DMS114 treated with DMSO at 0.1 percent for 48 hours (cell line): ENCODE results near the gene MAP4K2.

ENCODE experiments used
- DNase-seq: peaks from one replicate; lab custom pipeline; 2025; ENCODE audit not compliant: unreplicated experiment; lab: John Stamatoyannopoulos, UW

Gene MAP4K2

GRCh38 chr11:64814712-64815187 lies 11.7 kb upstream of the MAP4K2 start:
- no peak for DNase-seq

GRCh38 chr11:64813826-64814225 lies 10.8 kb upstream of the MAP4K2 start:
- no peak for DNase-seq

GRCh38 chr11:64810891-64811272 lies 7.9 kb upstream of the MAP4K2 start:
- DNase-seq, result peak; percentile 85

DNA sequence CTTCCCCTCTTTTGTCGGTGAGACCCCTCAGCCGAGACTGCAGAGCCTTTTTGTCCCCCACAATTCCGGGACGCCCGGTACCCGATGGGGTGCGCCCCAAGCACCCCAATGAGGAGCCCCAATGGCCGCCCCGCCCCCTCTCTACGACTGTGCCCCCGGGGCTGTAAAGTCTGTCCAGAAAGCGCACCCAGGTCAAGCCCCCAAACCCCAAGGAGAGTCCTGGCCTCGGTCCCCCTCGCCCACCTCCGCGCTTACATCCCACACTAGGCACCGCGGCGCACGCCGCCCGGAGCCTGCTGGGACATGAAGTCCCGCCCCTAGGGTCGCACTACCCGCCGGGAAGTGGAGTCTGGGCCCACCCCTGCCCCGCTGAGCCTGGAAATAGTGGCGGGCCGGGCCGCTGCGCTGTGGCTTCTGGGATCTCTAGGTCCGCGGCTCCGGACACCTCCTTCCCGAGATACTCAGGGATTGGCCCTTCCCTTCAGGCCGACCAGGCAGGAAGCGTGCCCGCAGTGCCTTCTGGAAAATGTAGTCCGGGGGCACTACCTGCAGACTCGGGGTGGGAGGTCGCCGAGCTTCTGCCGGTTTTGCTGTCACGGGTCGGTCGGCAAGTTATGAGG lies 7.4 kb upstream of the MAP4K2 start, which contains the start of gene MEN1:
TSS of gene MEN1 (minus strand) at position 281 of the 620 bp plus-strand sequence. CDS start 442 bp downstream, outside the sequence.
- DNase-seq, result peak; percentile 95

DNA sequence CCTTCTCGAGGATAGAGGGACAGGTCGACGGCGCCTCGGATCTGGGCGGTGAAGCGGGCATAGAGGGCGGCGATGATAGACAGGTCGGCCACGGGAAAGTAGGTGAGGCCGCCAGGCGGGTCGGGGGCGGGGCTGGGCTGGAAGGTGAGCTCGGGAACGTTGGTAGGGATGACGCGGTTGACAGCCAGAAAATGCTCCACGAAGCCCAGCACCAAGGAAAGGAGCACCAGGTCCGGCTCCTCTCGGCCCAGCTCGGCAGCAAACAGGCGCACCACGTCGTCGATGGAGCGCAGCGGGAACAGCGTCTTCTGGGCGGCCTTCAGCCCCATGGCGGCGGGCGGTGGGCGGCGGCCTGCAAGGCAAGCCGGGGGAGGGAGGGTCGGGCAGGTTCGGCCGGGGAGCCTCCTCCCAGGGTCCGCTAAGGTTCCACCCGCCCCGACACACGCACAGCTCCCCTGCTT lies 6.8 kb upstream of the MAP4K2 start:
- DNase-seq, result no peak

- no peak for DNase-seq
Measured at GRCh38 chr11:64805481-64805880, 2.5 kb upstream of the MAP4K2 start.

- peak; percentile 6 for DNase-seq
Measured at GRCh38 chr11:64804346-64805210, 1.6 kb upstream of the MAP4K2 start.

DNA sequence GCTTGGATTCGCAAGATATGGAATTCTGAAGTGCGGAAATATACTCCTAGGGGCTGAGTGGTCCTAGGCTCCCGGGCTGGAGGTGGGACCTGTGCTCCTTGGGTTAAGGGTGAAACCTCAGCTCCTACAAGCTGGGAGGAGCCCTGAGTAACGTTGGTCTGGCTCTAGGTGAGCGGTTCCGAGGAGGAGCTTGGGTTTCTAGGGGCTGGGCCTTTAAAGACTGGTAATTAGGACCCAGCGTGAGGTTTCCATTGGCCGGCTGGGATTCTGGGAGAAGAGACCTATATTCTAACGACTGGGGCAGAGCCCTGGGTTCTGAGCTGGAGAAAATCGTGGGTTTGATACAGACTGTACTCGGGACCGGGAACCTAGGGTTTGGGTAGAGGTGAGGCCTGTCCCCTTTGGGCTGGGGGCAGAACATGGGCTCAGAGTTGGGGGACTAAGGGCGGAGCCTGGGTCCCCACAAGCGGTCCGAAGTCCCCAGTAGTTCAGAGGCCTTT lies 882 bp upstream of the MAP4K2 start:
- DNase-seq, result no peak

- no peak for DNase-seq
Measured at GRCh38 chr11:64802370-64803157, 450 bp downstream of the MAP4K2 start.

GRCh38 chr11:64801561-64802369 lies 1.2 kb downstream of the MAP4K2 start:
- no peak for DNase-seq

DNA sequence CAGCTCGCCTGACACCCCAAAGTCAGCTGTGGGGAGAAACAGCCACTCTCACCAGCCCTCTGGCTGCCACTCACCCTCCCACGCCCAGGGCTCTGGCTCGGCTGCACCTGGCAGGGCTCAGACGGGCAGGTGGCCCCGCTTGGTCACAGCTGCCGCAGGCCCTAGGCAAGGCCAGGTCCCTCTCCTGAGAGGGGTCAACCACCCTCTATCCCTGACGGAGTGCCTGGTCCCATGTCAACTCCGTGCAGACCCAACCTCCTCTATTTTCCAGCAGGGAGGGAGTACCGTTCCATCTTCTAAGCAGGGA lies 1.9 kb downstream of the MAP4K2 start:
- DNase-seq, result no peak

DNA sequence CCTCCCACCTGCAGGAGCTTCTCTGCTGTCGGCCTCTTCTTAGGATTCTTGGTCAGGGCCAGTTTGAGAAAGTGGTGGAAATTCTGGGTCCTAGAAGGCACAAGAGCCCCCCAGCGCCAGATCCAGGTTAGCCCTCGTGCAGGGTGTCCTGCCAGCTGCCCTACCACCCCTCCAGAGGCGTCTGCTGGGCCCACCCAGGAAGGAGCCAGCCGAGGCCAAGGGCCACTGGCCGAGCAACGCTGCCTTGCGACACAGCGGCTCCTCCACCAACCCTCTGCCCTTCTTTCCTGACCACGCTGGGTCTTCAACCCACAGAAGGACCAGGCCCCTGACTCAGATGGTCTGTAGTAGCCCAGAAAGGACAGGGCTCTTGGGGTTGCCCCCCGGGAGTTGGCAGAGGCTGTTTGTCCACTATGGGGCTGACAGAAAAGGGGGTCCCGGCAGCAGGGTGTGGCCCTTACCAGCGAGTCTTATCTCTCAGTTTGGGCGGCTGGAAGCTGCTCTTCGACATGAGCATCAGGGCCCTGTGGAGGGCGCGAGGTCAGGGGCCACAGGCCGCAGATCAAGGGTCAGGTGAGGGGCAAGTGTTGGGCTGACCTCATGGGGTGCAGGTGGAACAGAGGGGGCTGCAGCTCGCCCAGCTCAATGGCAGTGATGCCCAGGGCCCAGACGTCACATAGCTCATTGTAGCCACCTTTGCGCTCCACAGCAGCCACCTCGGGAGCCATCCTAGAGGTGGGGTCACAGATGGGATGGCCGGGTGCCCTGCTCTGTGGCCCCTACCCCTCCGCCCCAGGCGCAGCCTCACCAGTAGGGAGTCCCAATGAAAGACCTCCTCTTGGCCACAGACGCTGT lies 2.5 kb downstream of the MAP4K2 start:
- no peak for DNase-seq

DNA sequence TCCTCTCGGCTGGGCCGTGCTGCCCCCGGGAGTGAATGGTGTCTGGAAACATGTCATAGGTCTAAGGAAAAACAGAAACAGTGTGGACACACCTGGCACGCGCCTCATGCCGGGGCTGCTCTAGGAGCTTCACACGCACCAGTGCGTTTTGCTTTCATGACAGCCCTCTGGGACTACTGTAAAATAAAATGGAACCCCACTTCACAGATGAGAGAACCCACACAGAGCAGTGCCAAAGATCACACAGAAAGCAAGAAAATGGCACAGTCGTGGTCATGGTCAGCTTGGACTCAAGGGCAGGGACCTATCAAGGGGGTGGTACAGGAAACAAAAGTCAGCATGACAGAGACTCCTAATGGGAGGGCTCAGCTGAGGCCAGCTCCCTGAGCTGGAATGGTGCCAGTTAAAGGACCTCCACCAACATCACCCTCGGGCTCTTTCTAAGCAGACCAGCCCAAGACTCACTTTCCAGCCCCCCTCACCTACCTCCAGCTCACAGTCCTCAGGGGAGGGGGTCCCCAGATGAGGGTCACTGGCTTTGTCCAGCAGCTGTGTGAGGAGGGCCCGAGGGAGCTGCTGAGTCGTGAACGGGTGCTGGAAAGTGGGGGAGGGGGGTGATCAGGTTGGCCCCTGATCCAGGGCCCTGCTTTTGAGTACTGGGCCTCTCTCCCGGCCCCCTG lies 3.3 kb downstream of the MAP4K2 start:
- no peak for DNase-seq

GRCh38 chr11:64799256-64799622 lies 3.8 kb downstream of the MAP4K2 start:
- no peak for DNase-seq

GRCh38 chr11:64796757-64797541 lies 6.1 kb downstream of the MAP4K2 start:
- no peak for DNase-seq

GRCh38 chr11:64796047-64796756 lies 6.8 kb downstream of the MAP4K2 start:
- DNase-seq, result no peak

DNA sequence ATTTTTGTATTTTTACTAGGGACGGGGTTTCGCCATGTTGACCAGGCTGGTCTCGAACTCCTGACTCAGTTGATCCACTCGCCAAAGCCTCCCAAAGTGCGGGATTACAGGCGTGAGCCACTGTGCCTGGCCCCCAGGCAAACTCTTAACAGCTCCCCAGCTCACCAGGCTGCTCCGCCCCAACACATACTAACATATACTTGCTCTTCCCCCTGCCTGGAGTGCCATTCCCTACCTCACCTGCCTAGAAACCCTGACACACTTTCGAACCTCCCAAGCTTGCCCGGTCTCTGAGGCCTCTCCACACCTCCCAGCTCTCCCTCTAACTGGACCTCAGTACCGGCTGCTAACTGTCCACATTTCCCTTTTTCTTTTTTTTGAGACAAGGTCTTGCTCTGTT lies 8.5 kb downstream of the MAP4K2 start:
- no peak for DNase-seq
